ENCODE data around the gene CXCL10.

DNA sequence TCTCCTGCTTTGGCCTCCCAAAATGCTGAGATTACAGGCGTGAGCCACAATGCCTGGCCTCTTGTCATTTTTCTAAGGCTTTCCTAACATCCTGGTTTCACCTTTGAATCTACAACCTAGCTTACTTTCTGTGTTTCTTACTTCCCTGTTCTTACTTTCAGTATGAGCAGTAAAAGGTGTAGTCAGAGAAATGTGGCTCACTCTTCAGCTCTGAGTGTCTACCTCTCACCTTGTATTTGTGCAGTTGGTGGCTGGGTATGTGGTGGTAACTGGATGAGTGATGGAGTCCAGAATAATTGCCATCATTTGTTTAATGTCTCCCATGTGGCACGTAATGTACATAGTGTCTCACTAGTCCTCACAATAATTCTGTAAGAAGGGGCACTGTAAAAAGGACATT lies 31.7 kb upstream of the CXCL10 start:
- TF ChIP-seq POLR2AphosphoS5 (IDR thresholded peaks at IDR 0.05; ENCODE audit: low read depth, low read length) = no peak
- TF ChIP-seq TAF1 (IDR thresholded peaks at IDR 0.05; ENCODE audit: borderline replicate concordance, insufficient read depth, low read length) = no peak
- no peak for TF ChIP-seq FOXP2 (optimal IDR thresholded peaks at IDR 0.05; ENCODE audit: borderline replicate concordance, extremely low read depth, extremely low read length, insufficient read depth)
- TF ChIP-seq SIN3A (IDR thresholded peaks at IDR 0.05; ENCODE audit: borderline replicate concordance, insufficient read depth, low read length) = no peak
